ENCODE data around the gene ZNF160. TPM values are rescaled to one million over a fixed set of nuclear protein-coding genes. Genes with fewer than 3 reads are reported as not detected.

Gene ZNF160
- total and polyA plus RNA-seq, 8 donors = 6.4 to 21.4 (median 14.3) TPM

- Histone ChIP-seq H3K9me3 (no peaks in the 10 kb centered on the region), H3K4me3 (peak overlapping the region in 2 of 4 donors; percentile 17 to 20), H3K4me1 (no peaks in the 10 kb centered on the region), H3K27me3 (no peaks in the 10 kb centered on the region), H3K27ac (no peak overlapping the region), H3K36me3 (no peaks in the 10 kb centered on the region)
- 3% methylated on average over 59 of the region's 59 CpGs for WGBS, 2 donors
- intact Hi-C loops (cut with DNase I) = no loop called here
- peak; percentile 58 to 95 (median 88) for ATAC-seq
- DNase-seq = peak in 4 of 6 donors; percentile 26 to 69 (median 58)
- no peak for FAIRE-seq
- TF ChIP-seq, protein P1, sequence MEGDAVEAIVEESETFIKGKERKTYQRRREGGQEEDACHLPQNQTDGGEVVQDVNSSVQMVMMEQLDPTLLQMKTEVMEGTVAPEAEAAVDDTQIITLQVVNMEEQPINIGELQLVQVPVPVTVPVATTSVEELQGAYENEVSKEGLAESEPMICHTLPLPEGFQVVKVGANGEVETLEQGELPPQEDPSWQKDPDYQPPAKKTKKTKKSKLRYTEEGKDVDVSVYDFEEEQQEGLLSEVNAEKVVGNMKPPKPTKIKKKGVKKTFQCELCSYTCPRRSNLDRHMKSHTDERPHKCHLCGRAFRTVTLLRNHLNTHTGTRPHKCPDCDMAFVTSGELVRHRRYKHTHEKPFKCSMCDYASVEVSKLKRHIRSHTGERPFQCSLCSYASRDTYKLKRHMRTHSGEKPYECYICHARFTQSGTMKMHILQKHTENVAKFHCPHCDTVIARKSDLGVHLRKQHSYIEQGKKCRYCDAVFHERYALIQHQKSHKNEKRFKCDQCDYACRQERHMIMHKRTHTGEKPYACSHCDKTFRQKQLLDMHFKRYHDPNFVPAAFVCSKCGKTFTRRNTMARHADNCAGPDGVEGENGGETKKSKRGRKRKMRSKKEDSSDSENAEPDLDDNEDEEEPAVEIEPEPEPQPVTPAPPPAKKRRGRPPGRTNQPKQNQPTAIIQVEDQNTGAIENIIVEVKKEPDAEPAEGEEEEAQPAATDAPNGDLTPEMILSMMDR (IDR thresholded peaks at IDR 0.05) = no peak
These were observed 45.2 kb downstream of the ZNF160 start for GRCh38 chr19:53057904-53058580.

GRCh38 chr19:53055117-53055516 is 48.1 kb downstream of the ZNF160 start:
- ATAC-seq = no peak
- Histone ChIP-seq H3K27me3 (no peaks in the 10 kb centered on the region), H3K4me3 (no peak overlapping the region), H3K36me3 (no peaks in the 10 kb centered on the region), H3K9me3 (no peaks in the 10 kb centered on the region), H3K4me1 (no peaks in the 10 kb centered on the region), H3K27ac (no peak overlapping the region)
- WGBS, 2 donors = 14 to 17% methylated on average over 2 of the region's 2 CpGs
- FAIRE-seq = no peak
- no peak for DNase-seq
- TF ChIP-seq, protein P1 (IDR thresholded peaks at IDR 0.05) = no peak
- intact Hi-C loops (cut with DNase I) = no loop called here

- TF ChIP-seq, protein P1 (IDR thresholded peaks at IDR 0.05) = no peak
- 62 to 72% methylated on average over 2 of the region's 2 CpGs for WGBS, 2 donors
- no peak for FAIRE-seq
- H3K9me3 ChIP-seq = peaks cover 0 to under 1% (median 0%) of the 10 kb centered on the region in 4 donors
- intact Hi-C loops (cut with DNase I) = no loop called here
- H3K27me3 ChIP-seq = no peaks in the 10 kb centered on the region
- no peak for DNase-seq
- no peak overlapping the region for H3K4me3 ChIP-seq
- H3K27ac ChIP-seq = no peak overlapping the region
- H3K4me1 ChIP-seq = no peaks in the 10 kb centered on the region
- no peaks in the 10 kb centered on the region for H3K36me3 ChIP-seq
- ATAC-seq = no peak
These were observed 55.8 kb downstream of the ZNF160 start for GRCh38 chr19:53047379-53047778.

- intact Hi-C loops (cut with DNase I) = no loop called here
- Histone ChIP-seq H3K27me3 (no peaks in the 10 kb centered on the region), H3K36me3 (no peaks in the 10 kb centered on the region), H3K4me1 (no peaks in the 10 kb centered on the region), H3K9me3 (peaks cover 0 to 2% (median 0%) of the 10 kb centered on the region in 4 donors), H3K27ac (no peak overlapping the region), H3K4me3 (no peak overlapping the region)
- 56 to 66% methylated on average over 16 of the region's 16 CpGs for WGBS, 2 donors
- FAIRE-seq = no peak
- no peak for DNase-seq
- ATAC-seq = no peak
- TF ChIP-seq, protein P1 (IDR thresholded peaks at IDR 0.05) = no peak
These were observed 57.7 kb downstream of the ZNF160 start for GRCh38 chr19:53045536-53045935.

DNA sequence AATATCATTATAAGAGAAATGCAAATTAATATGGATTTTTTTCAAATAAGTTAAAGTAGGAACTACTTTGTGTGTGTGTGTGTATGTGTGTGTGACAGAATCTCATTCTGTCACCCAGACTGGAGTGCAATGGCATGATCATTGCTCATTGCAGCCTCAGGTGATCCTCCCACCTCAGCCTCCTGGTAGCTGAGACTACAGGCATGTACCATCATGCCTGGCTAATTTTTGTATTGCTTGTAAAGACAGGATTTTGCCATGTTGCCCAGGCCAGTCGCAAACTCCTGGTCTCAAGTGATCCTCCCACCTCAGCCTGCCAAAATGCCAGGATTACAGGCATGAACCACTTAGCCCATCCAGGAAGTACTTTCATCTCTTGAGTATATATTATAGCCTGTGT is 61.9 kb downstream of the ZNF160 start:
- 68 to 83% methylated on average over 1 of the region's 1 CpG for WGBS, 2 donors
- ATAC-seq (no peak), DNase-seq (no peak), FAIRE-seq (no peak)
- H3K4me3 ChIP-seq = no peak overlapping the region
- TF ChIP-seq, protein P1 (IDR thresholded peaks at IDR 0.05) = no peak
- H3K27ac ChIP-seq = no peak overlapping the region
- no peaks in the 10 kb centered on the region for H3K27me3 ChIP-seq
- H3K9me3 ChIP-seq = peaks cover 0 to 2% (median 0%) of the 10 kb centered on the region in 4 donors
- no peaks in the 10 kb centered on the region for H3K36me3 ChIP-seq
- intact Hi-C loops (cut with DNase I) = no loop called here
- no peaks in the 10 kb centered on the region for H3K4me1 ChIP-seq
